ENCODE measurements around the gene XKRX.

- TF ChIP-seq TAF1 (IDR thresholded peaks at IDR 0.05; ENCODE audit: low read depth, low read length), result no peak
- TF ChIP-seq POLR2A (IDR thresholded peaks at IDR 0.05; ENCODE audit: low read depth, low read length), result no peak
- no peak for TF ChIP-seq POLR2AphosphoS5 (IDR thresholded peaks at IDR 0.05; ENCODE audit: low read depth, low read length)
- no peak for TF ChIP-seq SPI1 (IDR thresholded peaks at IDR 0.05; ENCODE audit: low read depth, low read length)
- TF ChIP-seq PAX5 (IDR thresholded peaks at IDR 0.05; ENCODE audit: insufficient read depth, low read length, severe bottlenecking), result no peak
- no peak for TF ChIP-seq POU2F2 (IDR thresholded peaks at IDR 0.05; ENCODE audit: low read depth, low read length)
Observed at GRCh38 chrX:100935767-100936166, 7.0 kb upstream of the XKRX start.
